Measurements from ENCODE around the gene USP6. TPM values are rescaled to one million over a fixed set of nuclear protein-coding genes. Genes with fewer than 3 reads are reported as not detected.
"Not testable (repeated sequence)": the region's sequence is repeated elsewhere in the genome, so short reads cannot be mapped to it uniquely, and the experiment has no call there.

The USP6 gene
- total RNA-seq, 6 experiments from 2014 or later, result 0.05 to 0.19 (median 0.10) TPM

DNA sequence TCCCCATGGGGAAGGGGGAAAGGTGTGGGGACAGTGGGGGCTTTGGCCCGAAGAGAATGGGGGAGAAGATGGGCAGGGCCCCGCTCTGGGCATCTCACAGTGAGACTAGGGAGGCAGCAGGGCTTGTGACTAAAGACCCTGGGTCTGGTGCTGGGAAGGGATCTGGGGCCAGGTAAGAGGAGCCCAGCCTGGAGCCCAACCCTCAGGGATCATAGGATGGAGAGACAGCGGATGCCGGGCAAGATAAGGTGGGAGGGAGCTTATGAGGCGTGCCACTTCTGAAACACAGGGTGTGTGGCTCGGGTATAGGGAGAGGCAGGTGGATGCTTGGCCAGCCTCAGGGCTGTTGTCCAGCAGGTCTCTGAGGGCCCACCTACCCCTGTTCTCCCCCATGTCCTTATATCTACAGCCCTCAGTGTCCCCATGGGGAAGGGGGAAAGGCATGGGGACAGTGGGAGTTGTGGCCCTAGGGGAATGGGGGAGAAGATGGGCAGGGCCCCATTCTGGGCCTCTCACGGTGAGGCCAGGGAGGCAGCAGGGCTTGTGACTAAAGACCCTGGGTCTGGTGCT is 15.4 kb downstream of the USP6 start:
- no peak overlapping the region for H3K4me3 Mint-ChIP-seq
- peaks cover 13% of the 10 kb centered on the region for H3K4me1 Mint-ChIP-seq (ENCODE audit: low read depth)
- no peaks in the 10 kb centered on the region for H3K9me3 Mint-ChIP-seq
- H3K27me3 Mint-ChIP-seq (ENCODE audit: insufficient read depth), result peaks cover 41% of the 10 kb centered on the region
- no peak for TF ChIP-seq CTCF (IDR thresholded peaks at IDR 0.05)
- no peak overlapping the region for H3K27ac Mint-ChIP-seq
- no peak for DNase-seq
- H3K36me3 Mint-ChIP-seq (ENCODE audit: low read depth), result no peaks in the 10 kb centered on the region

- not testable (repeated sequence) for H3K4me3 Mint-ChIP-seq; H3K27ac Mint-ChIP-seq; H3K36me3 Mint-ChIP-seq (ENCODE audit: low read depth); DNase-seq; H3K9me3 Mint-ChIP-seq
- H3K4me1 Mint-ChIP-seq (ENCODE audit: low read depth), result peaks cover 13% of the 10 kb centered on the region
- peaks cover 38% of the 10 kb centered on the region for H3K27me3 Mint-ChIP-seq (ENCODE audit: insufficient read depth)
Measured at GRCh38 chr17:5131799-5132502, 16.1 kb downstream of the USP6 start.

- not testable (repeated sequence) for H3K36me3 Mint-ChIP-seq (ENCODE audit: low read depth); H3K9me3 Mint-ChIP-seq; H3K27ac Mint-ChIP-seq; DNase-seq; H3K4me3 Mint-ChIP-seq
- Mint-ChIP-seq H3K4me1 (ENCODE audit: low read depth) (peaks cover 13% of the 10 kb centered on the region), H3K27me3 (ENCODE audit: insufficient read depth) (peaks cover 33% of the 10 kb centered on the region)
Measured at GRCh38 chr17:5132503-5133225, 16.8 kb downstream of the USP6 start.

GRCh38 chr17:5133311-5133710 is 17.5 kb downstream of the USP6 start:
- peaks cover 31% of the 10 kb centered on the region for H3K27me3 Mint-ChIP-seq (ENCODE audit: insufficient read depth)
- DNase-seq, result no peak

GRCh38 chr17:5133961-5134360 is 18.1 kb downstream of the USP6 start:
- H3K36me3 Mint-ChIP-seq (ENCODE audit: low read depth); H3K4me3 Mint-ChIP-seq; H3K9me3 Mint-ChIP-seq; H3K27ac Mint-ChIP-seq; DNase-seq: not testable (repeated sequence)
- Mint-ChIP-seq H3K4me1 (ENCODE audit: low read depth) (peaks cover 13% of the 10 kb centered on the region), H3K27me3 (ENCODE audit: insufficient read depth) (peaks cover 28% of the 10 kb centered on the region)

More at GRCh38 chr17:5133311-5133710, 17.5 kb downstream of the USP6 start:
- Mint-ChIP-seq H3K27ac (no peak overlapping the region), H3K4me1 (ENCODE audit: low read depth) (peaks cover 13% of the 10 kb centered on the region), H3K4me3 (no peak overlapping the region), H3K36me3 (ENCODE audit: low read depth) (no peaks in the 10 kb centered on the region), H3K9me3 (no peaks in the 10 kb centered on the region)
- no peak for TF ChIP-seq CTCF (IDR thresholded peaks at IDR 0.05)

GRCh38 chr17:5134571-5134970 is 18.7 kb downstream of the USP6 start:
- H3K9me3 Mint-ChIP-seq; DNase-seq; H3K36me3 Mint-ChIP-seq (ENCODE audit: low read depth); H3K27ac Mint-ChIP-seq: not testable (repeated sequence)
- Mint-ChIP-seq H3K4me3 (peak overlapping the region; percentile 29; the same call in 1 of the 2 replicates), H3K4me1 (ENCODE audit: low read depth) (peaks cover 13% of the 10 kb centered on the region), H3K27me3 (ENCODE audit: insufficient read depth) (peaks cover 26% of the 10 kb centered on the region)

DNA sequence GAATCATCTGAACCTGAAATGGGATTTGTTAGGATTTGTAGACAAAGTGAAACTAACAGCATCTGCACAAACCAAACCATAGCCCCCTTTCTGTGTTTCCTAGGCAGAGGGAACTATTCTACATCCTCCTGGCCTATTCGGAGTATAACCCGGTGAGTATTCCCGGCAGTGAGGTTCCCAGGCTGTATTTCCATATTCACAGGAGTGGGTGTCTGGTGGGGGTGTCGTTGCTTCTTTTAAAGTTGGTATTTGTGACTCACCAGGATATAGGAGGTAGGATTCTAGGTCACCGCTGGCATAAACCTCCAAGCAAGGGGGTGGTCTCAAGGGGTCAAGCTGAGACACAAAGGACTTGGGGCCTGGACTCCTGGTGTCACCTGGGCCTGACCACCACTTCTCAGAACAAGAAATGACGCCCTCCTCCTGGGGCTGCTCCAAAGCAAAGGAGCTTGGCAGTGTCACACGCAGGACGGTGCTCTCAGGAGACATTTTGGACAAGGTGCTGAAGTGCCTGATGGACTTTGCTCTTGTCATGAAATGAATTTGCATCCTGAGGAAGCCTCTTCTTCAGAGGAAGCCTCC is 19.4 kb downstream of the USP6 start:
- H3K9me3 Mint-ChIP-seq; H3K36me3 Mint-ChIP-seq (ENCODE audit: low read depth); DNase-seq; H3K4me3 Mint-ChIP-seq; H3K27ac Mint-ChIP-seq: not testable (repeated sequence)
- Mint-ChIP-seq H3K27me3 (ENCODE audit: insufficient read depth) (peaks cover 19% of the 10 kb centered on the region), H3K4me1 (ENCODE audit: low read depth) (peaks cover 13% of the 10 kb centered on the region)
